GM18858 (cell line): Measurements from ENCODE around the gene MGST3.
"Not testable (repeated sequence)": the region's sequence is repeated elsewhere in the genome, so short reads cannot be mapped to it uniquely, and the experiment has no call there.

Experiments used
- ATAC-seq: cut with Tn5 transposase; IDR thresholded peaks from one replicate; pipeline ENCODE4 v1.9.1; 2021; ENCODE audit not compliant: unreplicated experiment

The MGST3 gene

GRCh38 chr1:165630629-165631341 lies at the start of gene MGST3:
TSS of gene MGST3 (plus strand) at chr1:165631234. CDS start at chr1:165649848, 18,614 bp downstream.
- ATAC-seq, result peak; percentile 64

DNA sequence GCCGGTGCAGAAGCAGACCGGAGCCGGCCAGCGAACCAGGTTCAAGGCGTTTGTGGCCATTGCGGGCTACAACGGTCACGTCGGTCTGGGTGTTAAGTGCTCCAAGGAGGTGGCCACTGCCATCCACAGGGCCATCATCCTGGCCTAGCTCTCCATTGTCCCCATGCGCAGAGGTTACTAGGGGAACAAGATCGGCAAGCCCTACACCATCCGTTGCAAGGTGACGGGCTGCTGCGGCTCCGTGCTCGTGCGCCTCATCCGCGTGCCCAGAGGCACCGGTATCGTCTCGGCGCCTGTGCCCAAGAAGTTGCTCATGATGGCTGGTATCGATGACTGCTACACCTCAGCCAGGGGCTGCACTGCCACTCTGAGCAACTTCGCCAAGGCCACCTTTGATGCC lies 49.1 kb upstream of the MGST3 start:
- ATAC-seq, result no peak

- no peak for ATAC-seq
These were observed 44.6 kb upstream of the MGST3 start for GRCh38 chr1:165586398-165586797.

- not testable (repeated sequence) for ATAC-seq
These were observed 39.6 kb upstream of the MGST3 start for GRCh38 chr1:165591391-165591790.

DNA sequence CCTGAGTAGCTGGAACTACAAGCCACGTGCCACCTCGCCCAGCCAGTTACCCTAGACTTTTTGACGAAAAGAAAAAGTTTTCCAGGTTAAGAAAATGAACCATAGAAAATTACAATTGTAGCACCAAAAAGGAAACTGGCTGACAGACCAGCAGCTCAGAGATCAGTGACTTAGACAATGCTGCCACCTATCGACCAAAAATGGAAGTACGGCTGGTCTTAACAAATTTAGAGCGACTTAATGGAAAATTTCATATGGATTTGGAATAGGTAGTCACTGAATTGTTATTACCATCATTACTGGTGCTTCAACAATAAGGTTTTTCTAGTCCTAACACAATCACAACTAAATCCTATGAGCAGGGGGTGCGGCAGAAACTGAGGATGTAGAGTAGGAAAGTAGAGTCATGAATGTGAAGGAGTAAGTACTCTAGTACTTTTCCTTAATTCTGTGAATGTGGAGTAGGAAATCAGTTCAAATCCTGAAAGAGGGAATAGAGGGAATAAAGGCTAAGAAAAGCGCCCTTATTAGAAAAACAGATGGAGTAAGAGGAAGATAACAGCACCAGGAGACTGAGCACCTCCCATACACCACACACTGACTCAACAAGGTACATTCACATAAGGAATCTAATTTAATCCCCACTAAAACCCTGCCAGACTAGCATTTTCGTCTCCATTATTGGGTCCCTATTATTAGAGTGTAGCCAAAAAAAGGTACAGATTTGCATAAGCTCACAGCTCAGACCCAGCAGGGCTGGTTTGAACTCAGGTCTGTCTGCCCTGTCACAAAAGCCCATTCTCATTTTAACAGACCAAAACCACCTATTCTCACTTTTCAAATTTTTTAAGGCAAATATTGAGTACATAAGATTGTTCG lies 37.9 kb upstream of the MGST3 start:
- ATAC-seq, result no peak

GRCh38 chr1:165595246-165595938 lies 35.6 kb upstream of the MGST3 start:
- no peak for ATAC-seq

- peak; percentile 96 for ATAC-seq
These were observed 33.0 kb upstream of the MGST3 start for GRCh38 chr1:165597883-165598675.

GRCh38 chr1:165598676-165599059 lies 32.4 kb upstream of the MGST3 start:
- no peak for ATAC-seq

- ATAC-seq, result no peak
These were observed 30.2 kb upstream of the MGST3 start for GRCh38 chr1:165600793-165601192.

DNA sequence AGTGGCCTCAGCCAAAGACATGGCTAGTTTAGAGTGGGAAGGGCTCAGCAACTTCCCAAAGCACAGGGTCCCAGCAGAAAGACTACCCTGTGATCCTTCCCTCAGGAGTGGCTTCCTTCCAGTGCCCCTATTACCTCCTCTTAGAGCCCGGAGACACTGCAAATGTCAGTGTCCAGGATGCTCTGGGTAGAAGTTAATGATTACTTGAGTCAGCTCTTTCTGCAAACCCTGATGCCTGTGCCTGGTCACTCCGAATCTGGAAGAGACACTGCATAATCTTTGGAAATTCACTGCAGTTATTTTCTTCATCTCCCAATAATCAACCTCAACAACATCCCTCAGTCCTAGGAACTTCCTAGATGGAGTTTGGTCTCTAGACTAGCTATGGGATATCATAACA lies 27.2 kb upstream of the MGST3 start:
- ATAC-seq, result no peak

DNA sequence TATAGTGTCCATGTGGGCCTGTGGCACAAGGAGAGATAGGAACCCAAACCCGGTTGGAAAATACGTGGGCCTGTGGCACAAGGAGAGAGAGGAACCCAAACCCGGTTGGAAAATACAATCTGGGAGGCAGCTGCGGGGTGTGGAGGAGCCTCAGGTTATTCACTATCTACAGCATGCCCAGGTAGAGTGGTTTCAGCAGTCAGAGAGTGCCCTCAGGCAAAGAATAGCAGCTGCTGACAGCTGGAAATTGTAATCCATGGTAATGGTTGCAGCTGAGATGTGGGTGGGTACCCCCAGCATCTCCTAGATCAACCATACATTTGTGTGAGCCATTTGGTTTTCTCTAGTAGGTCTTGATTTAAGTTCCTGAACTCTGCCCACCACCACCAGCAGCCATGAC lies 25.8 kb upstream of the MGST3 start:
- no peak for ATAC-seq

DNA sequence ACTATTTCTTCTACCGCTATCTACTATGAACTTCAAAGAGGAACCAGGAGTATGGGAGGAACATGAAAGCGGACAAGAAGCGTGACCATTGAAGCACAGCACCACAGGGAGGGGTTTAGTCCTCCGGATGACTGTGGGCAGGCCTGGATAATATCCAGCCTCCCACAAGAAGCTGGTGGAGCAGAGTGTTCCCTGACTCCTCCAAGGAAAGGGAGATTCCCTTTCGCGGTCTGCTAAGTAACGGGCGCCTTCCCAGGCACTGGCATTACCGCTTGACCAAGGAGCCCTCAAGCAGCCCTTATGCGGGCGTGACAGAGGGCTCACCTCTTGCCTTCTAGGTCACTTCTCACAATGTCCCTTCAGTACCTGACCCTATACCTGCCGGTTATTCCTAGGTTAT lies 24.4 kb upstream of the MGST3 start:
- not testable (repeated sequence) for ATAC-seq

DNA sequence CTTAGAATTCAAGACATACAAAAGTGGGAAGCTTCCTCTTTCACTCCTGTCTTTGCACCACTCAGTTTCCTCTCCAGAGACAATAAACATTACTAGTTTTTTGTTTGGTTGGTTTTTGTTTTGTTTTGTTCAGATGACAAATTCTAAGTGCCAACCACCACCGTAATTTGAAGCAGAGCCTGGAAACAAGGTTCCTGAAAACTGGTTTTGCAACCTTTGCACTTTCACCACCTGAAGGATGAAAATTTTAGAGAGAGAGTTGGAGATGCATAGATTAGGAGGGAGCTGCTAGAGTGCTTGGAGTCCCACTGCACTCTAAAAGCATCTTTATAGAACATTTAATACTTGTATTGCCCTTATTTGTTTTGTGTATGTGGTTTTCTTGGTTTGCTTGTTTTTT lies 20.2 kb upstream of the MGST3 start:
- ATAC-seq, result no peak

DNA sequence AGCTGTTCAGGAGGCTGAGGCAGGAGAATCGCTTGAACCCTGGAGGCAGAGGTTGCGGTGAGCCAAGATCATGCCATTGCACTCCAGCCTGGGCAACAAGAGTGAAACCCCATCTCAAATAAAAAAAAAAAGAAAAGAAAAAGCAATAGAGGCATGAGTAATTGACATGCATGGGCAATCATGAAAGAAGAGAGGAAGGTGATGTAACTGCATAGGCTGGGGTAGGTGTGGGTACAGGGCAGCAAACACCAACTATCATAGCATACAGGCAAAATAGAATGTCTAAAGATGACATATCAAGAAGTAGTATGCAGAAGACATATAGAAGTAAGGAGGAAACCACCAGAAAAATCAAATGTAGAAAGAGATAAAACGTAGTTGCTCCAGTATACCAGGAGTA lies 19.0 kb upstream of the MGST3 start:
- ATAC-seq, result no peak

DNA sequence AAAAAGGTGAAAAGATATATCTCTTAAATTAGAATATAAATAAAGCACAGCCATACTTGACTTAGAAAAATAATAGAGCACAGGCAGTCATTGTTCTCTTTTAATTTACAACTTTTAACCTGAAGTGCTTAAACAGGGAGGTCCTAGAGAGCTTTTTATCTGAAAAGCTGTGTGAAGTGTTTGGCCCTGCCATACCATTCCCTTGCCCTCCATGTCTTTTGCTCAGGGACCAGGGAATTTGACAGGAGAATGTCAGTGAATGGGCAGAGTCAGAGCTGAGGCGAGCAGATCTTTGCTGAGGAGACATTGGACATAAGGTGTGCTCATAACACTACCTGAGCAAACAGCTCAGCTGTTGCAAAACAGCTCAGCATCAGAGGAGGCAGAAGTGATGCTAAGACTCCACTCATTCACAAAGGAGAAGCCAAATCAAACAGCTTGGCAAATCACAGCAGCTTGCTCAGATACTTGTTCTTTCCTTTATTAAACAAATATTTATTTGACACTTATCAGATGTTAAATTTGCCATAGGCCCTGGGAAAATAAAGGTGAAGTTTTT lies 14.9 kb upstream of the MGST3 start:
- no peak for ATAC-seq

DNA sequence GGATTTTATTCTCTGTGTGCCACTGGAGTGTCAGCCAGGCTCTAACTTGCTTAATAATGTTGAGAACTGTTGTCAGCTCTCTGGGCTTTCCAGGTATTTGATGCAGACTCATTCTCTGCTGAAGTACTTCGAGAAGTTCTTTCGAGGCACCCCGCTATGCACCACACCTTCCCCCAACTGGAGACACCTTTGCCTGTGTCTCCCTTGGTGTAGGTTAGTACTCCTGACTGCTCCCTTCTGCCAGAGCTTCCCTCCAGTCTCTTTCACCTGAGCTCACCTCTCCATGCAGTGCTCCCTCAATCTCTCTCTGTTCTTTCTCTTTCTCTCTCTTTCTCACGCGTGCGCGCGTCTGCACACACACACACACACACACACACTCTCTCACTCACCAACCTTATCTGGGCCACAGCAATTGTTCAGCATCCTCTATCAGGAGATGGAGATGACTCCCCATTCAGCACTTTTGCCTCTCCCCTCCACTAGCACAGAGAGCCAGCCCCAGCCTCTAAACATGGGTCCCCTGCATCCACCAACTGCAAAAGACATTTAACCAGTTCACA lies 14.0 kb upstream of the MGST3 start:
- ATAC-seq, result no peak

DNA sequence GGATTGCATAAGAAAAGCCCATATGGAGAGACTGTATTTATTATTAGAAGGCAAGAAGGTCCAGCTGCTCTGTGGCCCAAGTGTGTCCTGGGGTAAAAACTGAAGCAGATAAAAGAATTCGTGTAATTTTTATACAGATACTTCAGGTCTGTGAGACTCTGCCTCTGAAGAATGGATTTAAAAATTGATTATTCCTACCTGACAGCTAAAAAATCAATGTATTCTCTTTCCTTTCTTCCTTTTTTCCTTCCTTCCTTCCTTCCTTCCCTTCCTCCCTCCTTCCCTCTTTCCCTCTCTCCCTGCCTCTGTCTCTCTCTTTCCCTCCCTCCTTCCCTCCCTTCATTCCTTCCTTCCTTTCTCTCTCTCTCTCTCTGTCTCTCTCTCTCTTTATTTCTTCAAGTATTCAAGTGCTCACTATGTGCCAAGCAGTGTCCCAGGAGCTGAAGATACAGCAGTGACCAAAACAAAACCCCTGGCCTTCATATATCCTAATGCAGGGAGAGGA lies 11.3 kb upstream of the MGST3 start:
- no peak for ATAC-seq

DNA sequence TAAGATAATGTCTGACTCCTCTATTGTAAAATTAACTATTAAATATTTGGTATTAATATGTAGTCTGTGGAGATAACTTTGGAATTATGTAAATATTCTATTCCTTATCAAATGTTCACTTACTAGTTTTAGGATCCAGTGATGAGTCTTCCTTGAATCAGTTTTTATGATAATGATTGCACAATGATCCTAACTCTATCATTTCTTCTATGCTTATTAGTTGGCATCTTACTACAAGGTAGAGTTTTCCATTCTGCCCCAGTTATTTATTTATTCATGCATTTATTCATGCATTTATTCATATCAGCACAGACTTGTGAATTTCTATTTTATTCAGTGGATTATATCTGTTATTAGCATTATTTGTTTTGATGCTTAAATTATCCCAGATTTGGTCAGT lies 7.4 kb upstream of the MGST3 start:
- ATAC-seq, result no peak

- ATAC-seq, result no peak
These were observed 6.6 kb upstream of the MGST3 start for GRCh38 chr1:165624441-165624840.
